AG04450 (cell line): Measurements from ENCODE around the gene PAIP1. TPM values are rescaled to one million over a fixed set of nuclear protein-coding genes. Genes with fewer than 3 reads are reported as not detected.

Source experiments
- CTCF ChIA-PET: fragments of 300-600, 350-600 bp; formaldehyde crosslinking; extraction: SDS; loops from one replicate; lab custom pipeline; 2022; ENCODE audit warnings: antibody characterized with exemption, inconsistent platforms; lab: Charles Lee
- POLR2A ChIA-PET: fragments of 350-600 bp; formaldehyde crosslinking; extraction: SDS; loops from one replicate; lab custom pipeline; 2021; ENCODE audit warnings: antibody characterized with exemption, inconsistent platforms; lab: Yijun Ruan, JAX
- DNase-seq: peaks from one replicate; pipeline ENCODE4 v3.0.0-alpha.2; 2011; ENCODE audit warnings: low read depth, low spot score
- H3K27ac ChIP-seq: one replicate; pipeline ENCODE4 v1.5.1; 2012; ENCODE audit warnings: low read depth, low read length, control low read depth
- H3K27me3 ChIP-seq: one replicate; pipeline ENCODE4 v1.6.0; 2012; ENCODE audit warnings: low read length; ENCODE audit not compliant: control insufficient read depth, insufficient read depth
- H3K4me3 ChIP-seq: 2 replicates; pipeline ENCODE4 v1.5.1; 2011; ENCODE audit warnings: mild to moderate bottlenecking, low read depth, low read length, control low read depth
- H3K9me3 ChIP-seq: 2 replicates; pipeline ENCODE4 v1.5.1; 2012; ENCODE audit warnings: low read length; ENCODE audit not compliant: control insufficient read depth, insufficient read depth
- polyA plus RNA-seq: library from polyadenylated mRNA; depleted of rRNA; stranded (reverse); fragments of >200 nt; gene quantifications from 2 replicates; pipeline ENCODE4 v1.2.3, GENCODE V29; 2011
- TF ChIP-seq, protein P1 (sequence below): IDR thresholded peaks from 2 replicates; pipeline ENCODE4 v1.5.1; 2011; ENCODE audit warnings: low read depth, low read length, control low read depth, inconsistent platforms

Gene PAIP1
- polyA plus RNA-seq, 1 experiment: 148 TPM

- Histone ChIP-seq H3K9me3 (no peaks in the 10 kb centered on the region), H3K27ac (no peak overlapping the region), H3K27me3 (no peaks in the 10 kb centered on the region), H3K4me3 (no peak overlapping the region)
- no peak for DNase-seq
- POLR2A ChIA-PET: no interaction called here
- TF ChIP-seq, protein P1, sequence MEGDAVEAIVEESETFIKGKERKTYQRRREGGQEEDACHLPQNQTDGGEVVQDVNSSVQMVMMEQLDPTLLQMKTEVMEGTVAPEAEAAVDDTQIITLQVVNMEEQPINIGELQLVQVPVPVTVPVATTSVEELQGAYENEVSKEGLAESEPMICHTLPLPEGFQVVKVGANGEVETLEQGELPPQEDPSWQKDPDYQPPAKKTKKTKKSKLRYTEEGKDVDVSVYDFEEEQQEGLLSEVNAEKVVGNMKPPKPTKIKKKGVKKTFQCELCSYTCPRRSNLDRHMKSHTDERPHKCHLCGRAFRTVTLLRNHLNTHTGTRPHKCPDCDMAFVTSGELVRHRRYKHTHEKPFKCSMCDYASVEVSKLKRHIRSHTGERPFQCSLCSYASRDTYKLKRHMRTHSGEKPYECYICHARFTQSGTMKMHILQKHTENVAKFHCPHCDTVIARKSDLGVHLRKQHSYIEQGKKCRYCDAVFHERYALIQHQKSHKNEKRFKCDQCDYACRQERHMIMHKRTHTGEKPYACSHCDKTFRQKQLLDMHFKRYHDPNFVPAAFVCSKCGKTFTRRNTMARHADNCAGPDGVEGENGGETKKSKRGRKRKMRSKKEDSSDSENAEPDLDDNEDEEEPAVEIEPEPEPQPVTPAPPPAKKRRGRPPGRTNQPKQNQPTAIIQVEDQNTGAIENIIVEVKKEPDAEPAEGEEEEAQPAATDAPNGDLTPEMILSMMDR: no peak
- CTCF ChIA-PET: interaction anchor here (1.0 kb wide), 1 partner anchor 101 kb away, joined by 3 read pairs; no protein-coding TSS in a partner anchor
Observed at GRCh38 chr5:43530648-43531047, 26.2 kb downstream of the PAIP1 start.

- Histone ChIP-seq H3K4me3 (no peak overlapping the region), H3K27me3 (no peaks in the 10 kb centered on the region), H3K27ac (peak overlapping the region; percentile 3), H3K9me3 (no peaks in the 10 kb centered on the region)
- TF ChIP-seq, protein P1: no peak
- POLR2A ChIA-PET: interaction anchor here (1.6 kb wide), 1 partner anchor 9 kb away, joined by 4 read pairs; the partner anchor contains the start of gene C5orf34
- CTCF ChIA-PET: interaction anchor here (1.2 to 1.7 kb wide), 2 partner anchors 40 to 108 kb away, joined by 4 to 6 read pairs; partner anchors contain the start of gene TMEM267
- DNase-seq: no peak
Observed at GRCh38 chr5:43523662-43524072, 33.2 kb downstream of the PAIP1 start.

GRCh38 chr5:43520615-43521014 is 36.3 kb downstream of the PAIP1 start:
- TF ChIP-seq, protein P1: no peak
- DNase-seq: no peak
- POLR2A ChIA-PET: interaction anchor here (0.7 kb wide), 1 partner anchor 63 kb away, joined by 3 read pairs; no protein-coding TSS in a partner anchor

GRCh38 chr5:43515678-43516048 is 41.2 kb downstream of the PAIP1 start:
- TF ChIP-seq, protein P1: no peak
- ChIA-PET POLR2A (interaction anchor here (0.7 to 1.6 kb wide), 4 partner anchors 9 to 446 kb away, joined by 3 to 27 read pairs (median 6); partner anchors contain the start of genes NNT and TMEM267), CTCF (interaction anchor here (0.7 to 1.3 kb wide), 3 partner anchors 32 to 543 kb away, joined by 3 to 11 read pairs (median 3); partner anchors contain the start of gene TMEM267)
- DNase-seq: no peak
- Histone ChIP-seq H3K27me3 (no peaks in the 10 kb centered on the region), H3K4me3 (peak overlapping the region; percentile 79), H3K27ac (no peak overlapping the region), H3K9me3 (no peaks in the 10 kb centered on the region)

More at GRCh38 chr5:43520615-43521014, 36.3 kb downstream of the PAIP1 start:
- CTCF ChIA-PET: no interaction called here
- Histone ChIP-seq H3K4me3 (no peak overlapping the region), H3K27me3 (no peaks in the 10 kb centered on the region), H3K27ac (no peak overlapping the region), H3K9me3 (no peaks in the 10 kb centered on the region)
